ENCODE data around the gene MYRIP.

MYRIP gene

GRCh38 chr3:40247714-40248454 is 438.5 kb downstream of the MYRIP start:
- no peaks in the 10 kb centered on the region for H3K27me3 Mint-ChIP-seq (ENCODE audit: low read depth)

GRCh38 chr3:40248591-40248990 is 439.2 kb downstream of the MYRIP start:
- Mint-ChIP-seq H3K4me1 (ENCODE audit: low read depth) (no peaks in the 10 kb centered on the region), H3K4me3 (no peak overlapping the region), H3K27me3 (ENCODE audit: low read depth) (no peaks in the 10 kb centered on the region), H3K9me3 (no peaks in the 10 kb centered on the region), H3K36me3 (ENCODE audit: low read depth) (no peaks in the 10 kb centered on the region), H3K27ac (no peak overlapping the region)
- DNase-seq (ENCODE audit: low spot score) = no peak

More at GRCh38 chr3:40247714-40248454, 438.5 kb downstream of the MYRIP start:
- no peak for DNase-seq (ENCODE audit: low spot score)
- Mint-ChIP-seq H3K36me3 (ENCODE audit: low read depth) (no peaks in the 10 kb centered on the region), H3K4me3 (no peak overlapping the region), H3K9me3 (no peaks in the 10 kb centered on the region), H3K4me1 (ENCODE audit: low read depth) (no peaks in the 10 kb centered on the region), H3K27ac (no peak overlapping the region)

- no peak for DNase-seq (ENCODE audit: low spot score)
- Mint-ChIP-seq H3K36me3 (ENCODE audit: low read depth) (no peaks in the 10 kb centered on the region), H3K4me3 (no peak overlapping the region), H3K9me3 (no peaks in the 10 kb centered on the region), H3K4me1 (ENCODE audit: low read depth) (no peaks in the 10 kb centered on the region), H3K27ac (no peak overlapping the region), H3K27me3 (ENCODE audit: low read depth) (no peaks in the 10 kb centered on the region)
Observed at GRCh38 chr3:40249168-40249567, 439.8 kb downstream of the MYRIP start.

GRCh38 chr3:40254491-40254890 is 445.1 kb downstream of the MYRIP start:
- H3K27ac Mint-ChIP-seq = no peak overlapping the region
- no peak overlapping the region for H3K4me3 Mint-ChIP-seq
- no peaks in the 10 kb centered on the region for H3K9me3 Mint-ChIP-seq
- DNase-seq (ENCODE audit: low spot score) = no peak
- H3K36me3 Mint-ChIP-seq (ENCODE audit: low read depth) = no peaks in the 10 kb centered on the region
- no peaks in the 10 kb centered on the region for H3K4me1 Mint-ChIP-seq (ENCODE audit: low read depth)
- no peaks in the 10 kb centered on the region for H3K27me3 Mint-ChIP-seq (ENCODE audit: low read depth)

GRCh38 chr3:40254891-40255290 is 445.5 kb downstream of the MYRIP start:
- Mint-ChIP-seq H3K27me3 (ENCODE audit: low read depth) (no peaks in the 10 kb centered on the region), H3K27ac (no peak overlapping the region), H3K9me3 (no peaks in the 10 kb centered on the region), H3K4me3 (no peak overlapping the region), H3K36me3 (ENCODE audit: low read depth) (no peaks in the 10 kb centered on the region), H3K4me1 (ENCODE audit: low read depth) (no peaks in the 10 kb centered on the region)
- DNase-seq (ENCODE audit: low spot score) = no peak

- no peaks in the 10 kb centered on the region for H3K27me3 Mint-ChIP-seq (ENCODE audit: low read depth)
- no peak overlapping the region for H3K27ac Mint-ChIP-seq
- H3K9me3 Mint-ChIP-seq = no peaks in the 10 kb centered on the region
- H3K4me1 Mint-ChIP-seq (ENCODE audit: low read depth) = no peaks in the 10 kb centered on the region
- H3K36me3 Mint-ChIP-seq (ENCODE audit: low read depth) = no peaks in the 10 kb centered on the region
- no peak for DNase-seq (ENCODE audit: low spot score)
- no peak overlapping the region for H3K4me3 Mint-ChIP-seq
Observed at GRCh38 chr3:40255532-40255931, 446.1 kb downstream of the MYRIP start.

- H3K27ac Mint-ChIP-seq = no peak overlapping the region
Observed at GRCh38 chr3:40258064-40258463, 448.7 kb downstream of the MYRIP start.

GRCh38 chr3:40258555-40258954 is 449.1 kb downstream of the MYRIP start:
- no peak overlapping the region for H3K27ac Mint-ChIP-seq
- no peak for DNase-seq (ENCODE audit: low spot score)
- H3K4me1 Mint-ChIP-seq (ENCODE audit: low read depth) = no peaks in the 10 kb centered on the region
- H3K4me3 Mint-ChIP-seq = no peak overlapping the region
- H3K27me3 Mint-ChIP-seq (ENCODE audit: low read depth) = no peaks in the 10 kb centered on the region
- no peaks in the 10 kb centered on the region for H3K9me3 Mint-ChIP-seq
- no peaks in the 10 kb centered on the region for H3K36me3 Mint-ChIP-seq (ENCODE audit: low read depth)

More at GRCh38 chr3:40258064-40258463, 448.7 kb downstream of the MYRIP start:
- no peaks in the 10 kb centered on the region for H3K9me3 Mint-ChIP-seq
- H3K27me3 Mint-ChIP-seq (ENCODE audit: low read depth) = no peaks in the 10 kb centered on the region
- no peak for DNase-seq (ENCODE audit: low spot score)
- no peaks in the 10 kb centered on the region for H3K36me3 Mint-ChIP-seq (ENCODE audit: low read depth)
- no peaks in the 10 kb centered on the region for H3K4me1 Mint-ChIP-seq (ENCODE audit: low read depth)
- H3K4me3 Mint-ChIP-seq = no peak overlapping the region

- DNase-seq (ENCODE audit: low spot score) = no peak
- Mint-ChIP-seq H3K27ac (no peak overlapping the region), H3K4me3 (no peak overlapping the region), H3K36me3 (ENCODE audit: low read depth) (no peaks in the 10 kb centered on the region), H3K27me3 (ENCODE audit: low read depth) (no peaks in the 10 kb centered on the region), H3K4me1 (ENCODE audit: low read depth) (no peaks in the 10 kb centered on the region), H3K9me3 (no peaks in the 10 kb centered on the region)
Observed at GRCh38 chr3:40262331-40262730, 452.9 kb downstream of the MYRIP start.

GRCh38 chr3:40264451-40264850 is 455.0 kb downstream of the MYRIP start:
- no peaks in the 10 kb centered on the region for H3K9me3 Mint-ChIP-seq
- H3K27ac Mint-ChIP-seq = no peak overlapping the region
- no peaks in the 10 kb centered on the region for H3K36me3 Mint-ChIP-seq (ENCODE audit: low read depth)
- no peaks in the 10 kb centered on the region for H3K27me3 Mint-ChIP-seq (ENCODE audit: low read depth)
- H3K4me3 Mint-ChIP-seq = no peak overlapping the region
- no peak for DNase-seq (ENCODE audit: low spot score)
- no peaks in the 10 kb centered on the region for H3K4me1 Mint-ChIP-seq (ENCODE audit: low read depth)

GRCh38 chr3:40265181-40265580 is 455.8 kb downstream of the MYRIP start:
- DNase-seq (ENCODE audit: low spot score) = no peak
- Mint-ChIP-seq H3K9me3 (no peaks in the 10 kb centered on the region), H3K27me3 (ENCODE audit: low read depth) (no peaks in the 10 kb centered on the region), H3K4me1 (ENCODE audit: low read depth) (no peaks in the 10 kb centered on the region), H3K4me3 (no peak overlapping the region), H3K36me3 (ENCODE audit: low read depth) (no peaks in the 10 kb centered on the region), H3K27ac (no peak overlapping the region)

GRCh38 chr3:40267937-40268724 is 458.7 kb downstream of the MYRIP start:
- Mint-ChIP-seq H3K27me3 (ENCODE audit: low read depth) (no peaks in the 10 kb centered on the region), H3K27ac (no peak overlapping the region), H3K36me3 (ENCODE audit: low read depth) (no peaks in the 10 kb centered on the region), H3K4me3 (no peak overlapping the region), H3K4me1 (ENCODE audit: low read depth) (no peaks in the 10 kb centered on the region), H3K9me3 (no peaks in the 10 kb centered on the region)
- no peak for DNase-seq (ENCODE audit: low spot score)

- no peak overlapping the region for H3K4me3 Mint-ChIP-seq
- H3K9me3 Mint-ChIP-seq = no peaks in the 10 kb centered on the region
- no peak overlapping the region for H3K27ac Mint-ChIP-seq
- no peaks in the 10 kb centered on the region for H3K36me3 Mint-ChIP-seq (ENCODE audit: low read depth)
- no peaks in the 10 kb centered on the region for H3K4me1 Mint-ChIP-seq (ENCODE audit: low read depth)
- no peak for DNase-seq (ENCODE audit: low spot score)
- no peaks in the 10 kb centered on the region for H3K27me3 Mint-ChIP-seq (ENCODE audit: low read depth)
Observed at GRCh38 chr3:40268802-40269524, 459.6 kb downstream of the MYRIP start.

- Mint-ChIP-seq H3K9me3 (no peaks in the 10 kb centered on the region), H3K27ac (no peak overlapping the region), H3K36me3 (ENCODE audit: low read depth) (no peaks in the 10 kb centered on the region), H3K4me1 (ENCODE audit: low read depth) (no peaks in the 10 kb centered on the region), H3K27me3 (ENCODE audit: low read depth) (peaks cover 3% of the 10 kb centered on the region), H3K4me3 (no peak overlapping the region)
- DNase-seq (ENCODE audit: low spot score) = no peak
Observed at GRCh38 chr3:40278791-40279190, 469.4 kb downstream of the MYRIP start.

Measured in T-helper 2 cell treated with Interferon-gamma antibody and Interleukin-4, amounts not matched to agents 5 μg/mL and 100 μg/mL, for 36 hours (primary cell).